Trophoblast cell (in vitro differentiated cells and primary cell): ENCODE data around the gene HGF.

Source experiments
- DNase-seq, 2 donors: peaks; one replicate each; pipeline ENCODE4 v3.0.0-alpha.2; 2016
- H2AFZ ChIP-seq: 2 replicates; pipeline ENCODE4 v1.6.1; 2013; ENCODE audit warnings: low read length, moderate library complexity, mild to moderate bottlenecking; ENCODE audit not compliant: insufficient read depth, poor library complexity
- H2AK5ac ChIP-seq: 2 replicates; pipeline ENCODE4 v1.6.1; 2013; ENCODE audit warnings: mild to moderate bottlenecking, low read length
- H2BK120ac ChIP-seq: 2 replicates; pipeline ENCODE4 v1.6.1; 2013; ENCODE audit warnings: low read length, mild to moderate bottlenecking, moderate library complexity; ENCODE audit not compliant: insufficient read depth, poor library complexity
- H2BK12ac ChIP-seq: 2 replicates; pipeline ENCODE4 v1.6.1; 2013; ENCODE audit warnings: mild to moderate bottlenecking, low read length, moderate library complexity
- H2BK5ac ChIP-seq: 2 replicates; pipeline ENCODE4 v1.6.1; 2013; ENCODE audit warnings: low read length, low read depth, moderate library complexity, mild to moderate bottlenecking; ENCODE audit not compliant: poor library complexity
- H3K14ac ChIP-seq: 2 replicates; pipeline ENCODE4 v1.6.1; 2013; ENCODE audit warnings: mild to moderate bottlenecking, low read length
- H3K18ac ChIP-seq: 2 replicates; pipeline ENCODE4 v1.6.1; 2013; ENCODE audit warnings: mild to moderate bottlenecking, low read length
- H3K23ac ChIP-seq: 2 replicates; pipeline ENCODE4 v1.6.1; 2013; ENCODE audit warnings: low read length
- H3K27ac ChIP-seq: 2 replicates; pipeline ENCODE4 v1.5.1; 2013; ENCODE audit warnings: low read depth, mild to moderate bottlenecking, inconsistent platforms, low read length, moderate library complexity
- H3K27me3 ChIP-seq: 2 replicates; pipeline ENCODE4 v1.6.1; 2013; ENCODE audit warnings: inconsistent platforms, mild to moderate bottlenecking, low read length, moderate library complexity; ENCODE audit not compliant: insufficient read depth
- H3K36me3 ChIP-seq, 2 experiments: 1 replicate in 1 of 2; 2 replicates in 1 of 2; pipeline ENCODE4 v1.6.1; 2013; ENCODE audit warnings: low read length in 2 of 2, mild to moderate bottlenecking in 2 of 2, moderate library complexity in 1 of 2; ENCODE audit not compliant: insufficient read depth in 2 of 2, control insufficient read depth in 1 of 2
- H3K4ac ChIP-seq: 2 replicates; pipeline ENCODE4 v1.6.1; 2013; ENCODE audit warnings: low read depth, mild to moderate bottlenecking, low read length, moderate library complexity
- H3K4me1 ChIP-seq, 2 experiments: 1 replicate in 1 of 2; 2 replicates in 1 of 2; pipeline ENCODE4 v1.6.1; 2013; ENCODE audit warnings: low read length in 2 of 2, mild to moderate bottlenecking in 2 of 2, moderate library complexity in 1 of 2; ENCODE audit not compliant: insufficient read depth in 2 of 2, control insufficient read depth in 1 of 2
- H3K4me2 ChIP-seq: 2 replicates; pipeline ENCODE4 v1.6.1; 2013; ENCODE audit warnings: inconsistent platforms, mild to moderate bottlenecking, low read length, moderate library complexity
- H3K4me3 ChIP-seq: 2 replicates; pipeline ENCODE4 v1.5.1; 2013; ENCODE audit warnings: mild to moderate bottlenecking, low read depth, low read length, inconsistent platforms
- H3K79me1 ChIP-seq: one replicate; pipeline ENCODE4 v1.6.1; 2013; ENCODE audit warnings: low read length
- H3K79me2 ChIP-seq: 2 replicates; pipeline ENCODE4 v1.6.1; 2013; ENCODE audit warnings: low read length, mild to moderate bottlenecking; ENCODE audit not compliant: control insufficient read depth, insufficient read depth, poor library complexity
- H3K9ac ChIP-seq: 2 replicates; pipeline ENCODE4 v1.6.1; 2013; ENCODE audit warnings: mild to moderate bottlenecking, low read length
- H3K9me3 ChIP-seq: 2 replicates; pipeline ENCODE4 v1.6.1; 2013; ENCODE audit warnings: low read depth, mild to moderate bottlenecking, control low read depth, inconsistent platforms, low read length; ENCODE audit not compliant: insufficient read depth
- H4K12ac ChIP-seq: 2 replicates; pipeline ENCODE4 v1.6.1; 2013; ENCODE audit warnings: low read depth, mild to moderate bottlenecking, low read length, moderate library complexity
- H4K8ac ChIP-seq: 2 replicates; pipeline ENCODE4 v1.6.1; 2013; ENCODE audit warnings: low read depth, mild to moderate bottlenecking, low read length, moderate library complexity
- H4K91ac ChIP-seq: one replicate; pipeline ENCODE4 v1.6.1; 2013; ENCODE audit warnings: low read depth, mild to moderate bottlenecking, low read length, moderate library complexity
- WGBS: extraction: QIAGEN DNeasy Blood & Tissue Kit; methylation state at CpG from one replicate; pipeline ENCODE4 v1.1.7; 2013; ENCODE audit warnings: missing lambda C conversion rate; ENCODE audit not compliant: insufficient read length, insufficient coverage; ENCODE audit errors: extremely low coverage; 5-methylcytosine and 5-hydroxymethylcytosine counted together

HGF gene

GRCh38 chr7:81690251-81690650, 79.6 kb downstream of the HGF start:
- Histone ChIP-seq H3K4ac (no peak overlapping the region), H4K91ac (no peak overlapping the region), H3K18ac (no peak overlapping the region), H3K9me3 (no peaks in the 10 kb centered on the region), H3K27ac (no peak overlapping the region), H3K79me1 (no peaks in the 10 kb centered on the region), H3K4me2 (no peak overlapping the region), H2BK120ac (no peak overlapping the region), H4K8ac (no peak overlapping the region), H3K14ac (no peak overlapping the region), H3K79me2 (no peaks in the 10 kb centered on the region), H2AK5ac (no peak overlapping the region), H3K4me1 (peaks cover under 1% of the 10 kb centered on the region in 2 experiments), H4K12ac (no peak overlapping the region), H3K27me3 (no peaks in the 10 kb centered on the region), H2BK5ac (no peak overlapping the region), H3K4me3 (no peak overlapping the region), H3K9ac (no peak overlapping the region), H3K23ac (no peak overlapping the region), H2BK12ac (no peak overlapping the region), H3K36me3 (no peaks in the 10 kb centered on the region), H2AFZ (no peak overlapping the region)
- WGBS, result no CpG with 5 or more reads among the region's 5 CpGs
- DNase-seq, result no peak

- Histone ChIP-seq H2BK5ac (no peak overlapping the region), H3K23ac (no peak overlapping the region), H3K18ac (no peak overlapping the region), H4K8ac (no peak overlapping the region), H3K4me1 (peaks cover 3% of the 10 kb centered on the region in 2 experiments), H4K91ac (no peak overlapping the region), H2BK12ac (no peak overlapping the region), H3K9ac (no peak overlapping the region), H3K9me3 (no peaks in the 10 kb centered on the region), H2AK5ac (no peak overlapping the region), H2AFZ (no peak overlapping the region), H3K36me3 (no peaks in the 10 kb centered on the region), H3K79me2 (no peaks in the 10 kb centered on the region), H3K27me3 (no peaks in the 10 kb centered on the region), H3K79me1 (no peaks in the 10 kb centered on the region), H4K12ac (no peak overlapping the region), H3K14ac (no peak overlapping the region), H3K4me3 (no peak overlapping the region), H3K4ac (no peak overlapping the region), H3K27ac (no peak overlapping the region), H2BK120ac (no peak overlapping the region), H3K4me2 (no peak overlapping the region)
- DNase-seq, result no peak
- WGBS, result no CpG with 5 or more reads among the region's 4 CpGs
Measured at GRCh38 chr7:81688622-81689411, 81.0 kb downstream of the HGF start.

- H2BK5ac ChIP-seq, result no peak overlapping the region
- H4K12ac ChIP-seq, result no peak overlapping the region
- H2BK120ac ChIP-seq, result no peak overlapping the region
- H3K23ac ChIP-seq, result no peak overlapping the region
- peaks cover 3% of the 10 kb centered on the region in 2 experiments for H3K4me1 ChIP-seq
- no peak overlapping the region for H3K18ac ChIP-seq
- no peak overlapping the region for H3K4me3 ChIP-seq
- no peaks in the 10 kb centered on the region for H3K9me3 ChIP-seq
- no peak overlapping the region for H3K9ac ChIP-seq
- no peak overlapping the region for H3K27ac ChIP-seq
- no peak overlapping the region for H3K4me2 ChIP-seq
- DNase-seq, result no peak
- no peaks in the 10 kb centered on the region for H3K79me2 ChIP-seq
- no peaks in the 10 kb centered on the region for H3K79me1 ChIP-seq
- no peak overlapping the region for H3K14ac ChIP-seq
- no peak overlapping the region for H2AK5ac ChIP-seq
- no peak overlapping the region for H2BK12ac ChIP-seq
- no peaks in the 10 kb centered on the region for H3K36me3 ChIP-seq
- H4K91ac ChIP-seq, result no peak overlapping the region
- no peaks in the 10 kb centered on the region for H3K27me3 ChIP-seq
- no peak overlapping the region for H4K8ac ChIP-seq
- H2AFZ ChIP-seq, result no peak overlapping the region
- no peak overlapping the region for H3K4ac ChIP-seq
Measured at GRCh38 chr7:81687062-81687461, 82.8 kb downstream of the HGF start.

- Histone ChIP-seq H3K4me3 (no peak overlapping the region), H3K9ac (no peak overlapping the region), H3K36me3 (no peaks in the 10 kb centered on the region), H3K27ac (no peak overlapping the region), H3K18ac (no peak overlapping the region), H3K27me3 (no peaks in the 10 kb centered on the region), H3K9me3 (no peaks in the 10 kb centered on the region), H4K8ac (no peak overlapping the region), H4K91ac (no peak overlapping the region), H2AFZ (no peak overlapping the region), H2BK120ac (no peak overlapping the region), H3K23ac (no peak overlapping the region), H3K14ac (no peak overlapping the region), H3K4me1 (peaks cover 3% of the 10 kb centered on the region in 2 experiments), H3K4ac (no peak overlapping the region), H2BK12ac (no peak overlapping the region), H3K79me2 (no peaks in the 10 kb centered on the region), H3K79me1 (no peaks in the 10 kb centered on the region), H2AK5ac (no peak overlapping the region), H3K4me2 (no peak overlapping the region), H4K12ac (no peak overlapping the region), H2BK5ac (no peak overlapping the region)
- WGBS, result no CpG with 5 or more reads among the region's 3 CpGs
- no peak for DNase-seq
Measured at GRCh38 chr7:81685270-81685868, 84.5 kb downstream of the HGF start.
